Hepatocyte (in vitro differentiated cells): Measurements from ENCODE around the gene GIMAP2. TPM values are rescaled to one million over a fixed set of nuclear protein-coding genes. Genes with fewer than 3 reads are reported as not detected.

Experiments used
- DNase-seq: peaks from one replicate; pipeline ENCODE4 v3.0.0-alpha.2; 2016; ENCODE audit warnings: low spot score
- H2AFZ ChIP-seq: fragments of 200-600 bp; sonication (generic); 2 replicates; pipeline ENCODE4 v1.6.0; 2016; ENCODE audit warnings: antibody characterized with exemption, mild to moderate bottlenecking
- H3K27ac ChIP-seq: fragments of 200-600 bp; sonication (generic); 2 replicates; pipeline ENCODE4 v1.5.1; 2016; ENCODE audit warnings: mild to moderate bottlenecking
- H3K27me3 ChIP-seq: fragments of 200-600 bp; sonication (generic); 2 replicates; pipeline ENCODE4 v1.6.1; 2016
- H3K36me3 ChIP-seq: fragments of 200-600 bp; sonication (generic); replicated peaks from 2 replicates; pipeline ENCODE4 v1.5.1; 2016; ENCODE audit warnings: low read depth; ENCODE audit not compliant: insufficient read depth
- H3K4me1 ChIP-seq: fragments of 200-600 bp; sonication (generic); 2 replicates; pipeline ENCODE4 v1.5.1; 2016; ENCODE audit warnings: mild to moderate bottlenecking, moderate library complexity; ENCODE audit not compliant: insufficient read depth
- H3K4me2 ChIP-seq: fragments of 200-600 bp; sonication (generic); 2 replicates; pipeline ENCODE4 v1.6.0; 2016
- H3K4me3 ChIP-seq: fragments of 200-600 bp; sonication (generic); 2 replicates; pipeline ENCODE4 v1.5.1; 2016; ENCODE audit warnings: mild to moderate bottlenecking
- H3K79me2 ChIP-seq: fragments of 200-600 bp; sonication (generic); 2 replicates; pipeline ENCODE4 v1.6.0; 2017; ENCODE audit warnings: mild to moderate bottlenecking
- H3K9me2 ChIP-seq: fragments of 200-600 bp; sonication (generic); replicated peaks from 2 replicates; pipeline ENCODE4 v1.6.0; 2017; ENCODE audit warnings: mild to moderate bottlenecking; ENCODE audit not compliant: insufficient read depth
- H3K9me3 ChIP-seq: fragments of 200-600 bp; sonication (generic); 2 replicates; pipeline ENCODE4 v1.5.1; 2016; ENCODE audit warnings: low read depth, mild to moderate bottlenecking
- H4K20me1 ChIP-seq: fragments of 200-600 bp; sonication (generic); 2 replicates; pipeline ENCODE4 v1.6.0; 2016; ENCODE audit warnings: mild to moderate bottlenecking; ENCODE audit not compliant: insufficient read depth, poor library complexity, severe bottlenecking
- EZH2 ChIP-seq: fragments of 200-600 bp; sonication (generic); IDR thresholded peaks from 2 replicates; pipeline ENCODE4 v1.6.1; 2016; ENCODE audit warnings: antibody characterized with exemption, mild to moderate bottlenecking, borderline replicate concordance
- EZH2phosphoT487 ChIP-seq: fragments of 200-600 bp; sonication (generic); IDR thresholded peaks from one replicate; pipeline ENCODE4 v1.6.1; 2018; ENCODE audit warnings: antibody characterized with exemption, mild to moderate bottlenecking, low read depth, moderate library complexity; ENCODE audit not compliant: unreplicated experiment, severe bottlenecking
- WGBS: methylation state at CpG from one replicate; pipeline ENCODE4 v1.1.6; 2016; ENCODE audit warnings: low lambda C conversion rate; ENCODE audit errors: missing lambda C conversion rate; 5-methylcytosine and 5-hydroxymethylcytosine counted together
- polyA plus RNA-seq: library from polyadenylated mRNA; unstranded; fragments of >200 nt; fragmentation: Nextera tagmentation; extraction: Ambion mirVana; gene quantifications from 2 replicates; pipeline ENCODE4 v1.2.1, GENCODE V29; 2016
- total RNA-seq: library from RNA; depleted of rRNA; stranded (reverse); fragments of >200 nt; gene quantifications from 2 replicates; pipeline ENCODE4 v1.2.3, GENCODE V29; 2014
- TF ChIP-seq, protein P1 (sequence below): fragments of 200-600 bp; sonication (generic); IDR thresholded peaks from 2 replicates; pipeline ENCODE4 v1.5.1; 2016; ENCODE audit warnings: antibody characterized with exemption, mild to moderate bottlenecking; ENCODE audit not compliant: poor library complexity

The GIMAP2 gene
- total and polyA plus RNA-seq, 2 experiments from 2014 or later = 0.23 to 1.4 TPM

DNA sequence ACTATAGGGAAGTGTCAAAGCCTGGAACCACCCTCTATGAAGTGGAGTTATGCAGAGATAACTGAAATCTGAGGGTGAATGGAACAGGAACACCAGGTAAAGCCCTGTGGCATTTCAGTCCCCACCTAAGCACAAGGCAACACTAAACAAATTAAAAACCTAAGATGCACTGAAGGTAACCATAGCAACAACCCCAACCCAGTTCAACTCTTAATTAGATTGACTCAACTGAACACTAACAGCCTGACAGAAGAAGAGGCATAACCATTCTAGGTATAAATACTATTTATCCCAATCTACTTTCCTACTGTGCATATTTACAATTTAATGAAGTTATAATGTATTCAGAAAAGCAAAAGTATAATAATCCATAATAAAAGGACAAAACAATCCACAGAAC lies 42.5 kb downstream of the GIMAP2 start:
- DNase-seq = no peak
- no peak overlapping the region for H3K4me3 ChIP-seq
- no peaks in the 10 kb centered on the region for H3K9me2 ChIP-seq
- H4K20me1 ChIP-seq = no peaks in the 10 kb centered on the region
- no peak overlapping the region for H3K4me2 ChIP-seq
- H2AFZ ChIP-seq = no peak overlapping the region
- H3K9me3 ChIP-seq = no peaks in the 10 kb centered on the region
- no peaks in the 10 kb centered on the region for H3K36me3 ChIP-seq
- H3K4me1 ChIP-seq = no peaks in the 10 kb centered on the region
- no peak overlapping the region for H3K27ac ChIP-seq
- H3K27me3 ChIP-seq = no peaks in the 10 kb centered on the region
- TF ChIP-seq, protein P1, sequence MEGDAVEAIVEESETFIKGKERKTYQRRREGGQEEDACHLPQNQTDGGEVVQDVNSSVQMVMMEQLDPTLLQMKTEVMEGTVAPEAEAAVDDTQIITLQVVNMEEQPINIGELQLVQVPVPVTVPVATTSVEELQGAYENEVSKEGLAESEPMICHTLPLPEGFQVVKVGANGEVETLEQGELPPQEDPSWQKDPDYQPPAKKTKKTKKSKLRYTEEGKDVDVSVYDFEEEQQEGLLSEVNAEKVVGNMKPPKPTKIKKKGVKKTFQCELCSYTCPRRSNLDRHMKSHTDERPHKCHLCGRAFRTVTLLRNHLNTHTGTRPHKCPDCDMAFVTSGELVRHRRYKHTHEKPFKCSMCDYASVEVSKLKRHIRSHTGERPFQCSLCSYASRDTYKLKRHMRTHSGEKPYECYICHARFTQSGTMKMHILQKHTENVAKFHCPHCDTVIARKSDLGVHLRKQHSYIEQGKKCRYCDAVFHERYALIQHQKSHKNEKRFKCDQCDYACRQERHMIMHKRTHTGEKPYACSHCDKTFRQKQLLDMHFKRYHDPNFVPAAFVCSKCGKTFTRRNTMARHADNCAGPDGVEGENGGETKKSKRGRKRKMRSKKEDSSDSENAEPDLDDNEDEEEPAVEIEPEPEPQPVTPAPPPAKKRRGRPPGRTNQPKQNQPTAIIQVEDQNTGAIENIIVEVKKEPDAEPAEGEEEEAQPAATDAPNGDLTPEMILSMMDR = no peak
- TF ChIP-seq EZH2 = no peak
- TF ChIP-seq EZH2phosphoT487 = no peak
- no peaks in the 10 kb centered on the region for H3K79me2 ChIP-seq

DNA sequence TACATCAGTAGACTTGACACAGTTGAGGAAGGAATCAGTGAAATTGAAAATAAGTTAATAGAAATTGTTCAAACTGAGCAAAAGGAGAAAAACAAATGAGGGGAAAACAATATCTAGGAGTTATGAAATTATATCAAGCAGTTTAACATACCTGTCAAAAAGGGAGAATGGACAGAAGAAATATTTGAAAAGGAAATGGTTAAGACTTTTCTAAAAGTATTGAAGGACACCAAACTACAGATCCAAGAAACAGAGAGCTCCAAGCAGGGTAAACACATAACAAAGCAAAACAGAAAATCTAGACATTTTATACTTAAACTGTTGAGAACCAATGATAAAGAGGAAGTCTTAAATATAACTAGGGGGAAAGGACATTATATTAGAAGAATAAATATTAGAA lies 43.1 kb downstream of the GIMAP2 start:
- Histone ChIP-seq H3K4me3 (no peak overlapping the region), H3K9me3 (no peaks in the 10 kb centered on the region), H3K27ac (no peak overlapping the region), H3K79me2 (no peaks in the 10 kb centered on the region), H3K9me2 (no peaks in the 10 kb centered on the region), H4K20me1 (no peaks in the 10 kb centered on the region), H3K36me3 (no peaks in the 10 kb centered on the region), H2AFZ (no peak overlapping the region), H3K4me2 (no peak overlapping the region), H3K27me3 (no peaks in the 10 kb centered on the region), H3K4me1 (no peaks in the 10 kb centered on the region)
- DNase-seq = no peak
- TF ChIP-seq, protein P1 = no peak
- TF ChIP-seq EZH2phosphoT487 (no peak), EZH2 (no peak)

DNA sequence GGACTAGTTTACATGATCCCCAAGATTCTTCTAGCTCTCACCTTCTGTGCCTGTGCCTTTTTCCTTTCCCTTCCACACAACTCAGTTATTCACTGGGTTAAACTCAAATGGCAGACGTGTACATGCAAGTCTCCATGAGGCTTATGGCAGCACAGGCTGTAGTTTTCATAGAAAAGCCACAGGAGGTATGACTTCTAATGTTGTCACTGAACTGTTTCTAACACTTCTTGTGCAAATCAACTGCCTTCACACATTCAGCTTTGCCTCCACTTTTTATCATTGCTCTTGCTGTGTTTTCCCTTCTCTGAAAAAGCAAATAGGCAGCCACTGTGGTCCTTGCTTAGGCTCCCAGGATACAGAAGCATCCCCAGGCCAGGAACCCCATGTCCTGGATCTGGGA lies 46.4 kb downstream of the GIMAP2 start:
- Histone ChIP-seq H3K27ac (no peak overlapping the region), H2AFZ (no peak overlapping the region), H3K9me3 (no peaks in the 10 kb centered on the region), H4K20me1 (no peaks in the 10 kb centered on the region), H3K4me1 (no peaks in the 10 kb centered on the region), H3K4me3 (no peak overlapping the region), H3K4me2 (no peak overlapping the region), H3K27me3 (peaks cover 18% of the 10 kb centered on the region), H3K36me3 (no peaks in the 10 kb centered on the region), H3K9me2 (no peaks in the 10 kb centered on the region), H3K79me2 (no peaks in the 10 kb centered on the region)
- DNase-seq = no peak
- TF ChIP-seq EZH2 (no peak), EZH2phosphoT487 (no peak)
- TF ChIP-seq, protein P1 = no peak
- 35% methylated on average over 1 of the region's 1 CpG for WGBS

DNA sequence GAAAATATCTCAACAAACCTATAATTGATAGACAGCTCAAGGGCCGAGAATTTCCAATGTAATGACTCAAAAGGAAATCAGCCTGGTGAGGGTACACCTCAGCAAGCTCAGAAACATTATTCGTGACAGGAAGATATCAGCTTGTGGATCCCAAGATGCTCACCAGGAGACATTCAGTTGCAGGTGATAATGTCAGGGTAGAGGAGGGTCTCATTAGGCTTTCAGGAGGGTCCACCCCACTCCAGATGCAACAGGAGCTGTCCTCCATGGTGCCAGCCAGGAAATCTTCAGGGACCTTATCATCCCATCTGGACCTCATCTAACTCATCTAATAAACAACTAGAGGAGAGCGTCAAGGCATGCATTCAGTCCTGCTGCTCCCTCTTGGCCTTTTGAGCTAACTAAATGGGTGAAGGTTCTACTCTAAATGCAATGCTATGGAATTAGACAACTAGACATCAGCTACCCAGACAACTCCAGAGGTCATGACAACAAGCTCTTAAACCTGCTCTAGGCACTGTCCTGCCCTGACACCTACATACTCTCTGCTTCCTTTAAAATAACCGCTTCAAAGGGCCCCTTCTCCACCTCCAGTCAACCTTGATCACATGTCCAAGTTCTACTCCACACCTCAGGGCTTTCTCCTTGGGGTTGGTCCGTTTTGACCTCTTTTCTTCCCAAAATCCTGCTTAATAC lies 47.4 kb downstream of the GIMAP2 start:
- Histone ChIP-seq H3K9me2 (no peaks in the 10 kb centered on the region), H3K9me3 (no peaks in the 10 kb centered on the region), H3K36me3 (no peaks in the 10 kb centered on the region), H2AFZ (no peak overlapping the region), H4K20me1 (no peaks in the 10 kb centered on the region), H3K79me2 (no peaks in the 10 kb centered on the region), H3K4me1 (no peaks in the 10 kb centered on the region), H3K4me2 (no peak overlapping the region), H3K27me3 (peaks cover 22% of the 10 kb centered on the region), H3K27ac (no peak overlapping the region), H3K4me3 (no peak overlapping the region)
- WGBS = 54% methylated on average over 5 of the region's 5 CpGs
- TF ChIP-seq, protein P1 = no peak
- no peak for TF ChIP-seq EZH2phosphoT487
- TF ChIP-seq EZH2 = no peak
- DNase-seq = no peak
